GM21737 (cell line): Measurements from ENCODE around the gene BCL6.

Source experiments
- ATAC-seq: cut with Tn5 transposase; IDR thresholded peaks from one replicate; pipeline ENCODE4 v1.9.1; 2021; ENCODE audit warnings: mild to moderate bottlenecking, moderate library complexity; ENCODE audit not compliant: unreplicated experiment

The BCL6 gene

GRCh38 chr3:187739561-187740332 is 5.5 kb downstream of the BCL6 start:
- no peak for ATAC-seq

GRCh38 chr3:187739094-187739560 is 6.1 kb downstream of the BCL6 start:
- no peak for ATAC-seq

- peak; percentile 54 for ATAC-seq
Measured at GRCh38 chr3:187738331-187739093, 6.8 kb downstream of the BCL6 start.

- ATAC-seq: no peak
Measured at GRCh38 chr3:187738071-187738330, 7.3 kb downstream of the BCL6 start.

DNA sequence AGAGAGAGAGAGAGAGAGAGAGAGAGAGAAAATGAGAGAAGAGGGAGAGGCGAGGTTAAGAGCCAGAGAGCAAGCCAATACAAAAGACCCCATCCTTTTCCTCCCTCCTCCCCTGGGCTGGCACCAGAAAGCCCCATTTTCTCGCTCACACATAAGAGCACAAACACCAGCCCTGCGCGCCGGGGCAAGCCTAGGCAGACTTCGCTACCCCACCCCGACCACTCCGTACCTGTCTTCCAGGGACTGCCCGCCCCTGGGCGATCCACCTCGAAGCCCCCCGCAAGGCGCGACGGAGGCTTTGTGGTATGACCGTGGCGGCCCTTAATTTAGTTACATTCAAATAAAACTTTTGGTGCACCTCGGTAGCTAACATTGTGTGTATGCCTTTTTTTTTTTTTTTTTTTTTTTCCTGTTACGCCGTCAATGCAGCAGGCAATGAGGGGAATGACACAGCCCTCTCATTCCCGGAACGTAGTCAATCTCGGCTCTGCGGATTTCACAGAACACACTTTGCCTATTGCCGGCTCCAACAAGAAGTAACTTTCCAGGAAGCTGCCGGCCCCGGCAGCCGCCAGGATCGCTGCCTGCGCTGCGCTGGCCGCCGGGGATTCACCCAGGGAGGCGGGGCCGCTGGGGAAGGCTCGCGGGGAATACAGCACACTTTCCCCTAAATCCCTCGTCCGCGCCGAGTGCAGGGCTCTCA is 7.7 kb downstream of the BCL6 start:
- no peak for ATAC-seq

DNA sequence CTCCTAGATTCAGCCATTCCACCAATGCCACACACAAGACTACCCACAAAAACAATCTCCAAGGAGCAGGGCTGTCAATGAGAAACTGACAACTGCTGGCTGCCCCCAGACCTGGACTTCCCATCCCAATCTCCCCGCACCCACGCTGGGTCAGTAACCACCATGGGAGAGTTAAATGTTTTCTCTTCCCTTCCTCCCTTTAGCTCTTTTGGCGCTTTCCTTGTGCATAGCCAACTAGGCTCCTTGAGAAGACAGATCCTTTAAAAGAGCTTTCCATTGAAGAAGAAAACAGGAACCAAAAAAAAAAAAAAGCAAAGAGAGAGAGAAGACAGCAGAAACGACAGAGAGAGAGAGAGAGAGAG is 8.3 kb downstream of the BCL6 start:
- ATAC-seq: no peak

DNA sequence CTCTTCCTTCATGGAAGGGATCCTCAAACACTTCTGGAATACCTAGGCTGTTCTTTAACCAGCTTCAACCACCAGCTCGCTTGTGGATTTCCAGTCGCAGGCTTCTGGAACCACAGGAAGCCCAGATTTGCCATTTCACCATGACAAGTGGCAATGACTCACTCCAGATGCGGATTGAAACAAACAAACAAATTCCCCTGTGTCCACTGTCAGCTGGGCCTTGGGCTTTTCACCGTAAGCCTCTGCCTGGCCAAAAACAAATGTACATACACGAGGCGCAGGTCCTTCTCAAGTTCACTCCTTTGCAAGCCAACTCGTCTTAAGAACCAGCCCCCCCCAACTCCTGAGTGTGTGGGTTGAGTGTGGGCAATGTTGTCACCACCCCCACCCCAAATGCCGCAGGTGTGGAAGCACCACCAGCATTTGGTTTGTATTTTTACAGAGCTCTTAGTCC is 8.8 kb downstream of the BCL6 start:
- ATAC-seq: no peak

- no peak for ATAC-seq
Measured at GRCh38 chr3:187735837-187736236, 9.4 kb downstream of the BCL6 start.

GRCh38 chr3:187735383-187735782 is 9.9 kb downstream of the BCL6 start:
- no peak for ATAC-seq

DNA sequence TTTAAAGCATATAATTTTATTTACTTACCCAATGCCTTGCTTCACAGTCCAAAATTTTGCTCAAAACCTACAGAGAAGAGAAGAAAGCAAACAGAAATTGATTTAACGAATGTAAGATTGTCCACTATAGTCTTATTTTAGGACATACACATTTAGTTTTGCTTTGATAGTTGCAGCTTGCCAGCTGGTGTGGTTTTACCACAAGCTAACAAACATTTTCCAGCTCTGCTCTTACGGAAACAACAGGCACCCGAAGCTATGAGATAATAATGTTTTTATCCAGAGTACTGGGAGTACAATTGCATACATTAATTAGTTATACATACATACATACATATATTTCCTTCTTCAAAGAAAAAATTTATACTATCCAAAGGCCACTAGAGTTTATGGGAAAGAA is 10.4 kb downstream of the BCL6 start:
- ATAC-seq: no peak

DNA sequence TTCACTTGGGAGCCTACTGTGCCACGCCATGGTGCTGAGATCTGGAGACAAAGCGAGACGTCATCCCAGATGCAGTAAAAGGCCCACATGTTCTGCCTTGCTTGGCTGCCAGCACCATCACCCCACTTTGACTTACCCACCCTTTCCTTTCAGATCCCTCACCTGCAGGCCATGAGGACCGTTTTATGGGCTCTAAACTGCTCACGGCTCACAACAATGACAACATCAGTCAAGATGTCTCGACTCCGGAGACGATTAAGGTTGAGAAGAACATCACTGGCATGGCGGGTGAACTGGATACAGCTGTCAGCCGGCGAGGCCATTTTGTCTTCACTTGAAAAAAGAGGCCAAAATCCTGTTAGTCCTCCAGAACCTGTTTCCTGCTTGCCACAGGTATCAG is 11.9 kb downstream of the BCL6 start:
- no peak for ATAC-seq

DNA sequence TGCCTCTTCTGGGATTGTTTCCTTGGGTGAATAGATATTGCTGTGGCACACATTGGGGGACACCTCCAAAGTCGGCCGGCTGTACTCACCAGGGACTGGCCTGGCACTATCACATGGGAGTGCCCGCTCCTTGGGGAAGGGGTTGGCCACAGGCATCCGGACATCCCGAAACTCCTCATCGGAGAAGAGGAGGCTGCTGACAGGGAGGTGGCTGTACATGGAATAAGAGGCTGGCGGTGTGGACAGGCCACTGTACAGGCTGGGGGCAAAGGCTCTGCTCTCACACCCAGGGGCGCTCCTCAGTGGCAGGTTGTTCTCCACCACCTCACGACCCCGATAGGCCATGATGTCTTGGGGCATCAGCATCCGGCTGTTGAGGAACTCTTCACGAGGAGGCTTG is 15.7 kb downstream of the BCL6 start:
- no peak for ATAC-seq

GRCh38 chr3:187728940-187729583 is 16.2 kb downstream of the BCL6 start:
- no peak for ATAC-seq

DNA sequence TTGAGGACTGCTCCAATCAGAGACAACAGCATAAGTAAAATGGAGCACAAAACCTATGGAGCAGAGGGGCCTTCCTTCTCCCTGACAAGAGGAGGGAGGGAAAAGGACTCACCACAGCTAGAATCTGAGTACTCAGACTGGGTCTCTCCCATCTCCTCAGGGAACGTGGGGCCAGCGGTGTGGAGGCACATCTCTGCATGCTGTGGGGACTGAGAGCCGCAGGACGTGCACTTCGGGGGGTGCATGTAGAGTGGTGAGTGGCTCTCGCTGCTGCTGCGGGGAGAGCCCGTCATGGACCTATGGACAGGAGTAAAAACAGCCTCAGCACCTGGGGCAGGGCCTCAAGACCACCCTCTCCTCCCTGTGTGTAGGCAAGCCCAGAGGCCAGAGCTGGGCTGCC is 17.0 kb downstream of the BCL6 start:
- ATAC-seq: no peak

GRCh38 chr3:187726564-187726963 is 18.7 kb downstream of the BCL6 start:
- no peak for ATAC-seq

GRCh38 chr3:187725653-187726370 is 19.5 kb downstream of the BCL6 start:
- ATAC-seq: no peak

DNA sequence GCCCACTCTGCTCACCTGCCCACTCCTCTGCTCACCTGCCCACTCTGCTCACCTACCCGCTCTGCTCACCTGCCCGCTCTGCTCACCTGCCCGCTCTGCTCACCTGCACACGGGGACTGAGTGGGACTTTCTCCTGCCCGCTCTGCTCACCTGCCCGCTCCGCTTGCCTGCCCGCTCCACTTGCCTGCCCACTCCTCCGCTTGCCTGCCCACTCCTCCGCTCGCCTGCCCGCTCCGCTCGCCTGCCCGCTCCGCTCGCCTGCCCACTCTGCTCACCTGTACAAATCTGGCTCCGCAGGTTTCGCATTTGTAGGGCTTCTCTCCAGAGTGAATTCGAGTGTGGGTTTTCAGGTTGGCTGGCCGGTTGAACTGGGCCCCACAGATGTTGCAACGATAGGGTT is 20.0 kb downstream of the BCL6 start:
- no peak for ATAC-seq

- no peak for ATAC-seq
Measured at GRCh38 chr3:187722206-187722612, 23.1 kb downstream of the BCL6 start.

- no peak for ATAC-seq
Measured at GRCh38 chr3:187721055-187721454, 24.2 kb downstream of the BCL6 start.

GRCh38 chr3:187720337-187720670 is 25.0 kb downstream of the BCL6 start:
- ATAC-seq: no peak
